GM21786 (cell line): ENCODE measurements around the gene CEACAM7.
"Not testable (repeated sequence)": the region's sequence is repeated elsewhere in the genome, so short reads cannot be mapped to it uniquely, and the experiment has no call there.

Experiments used
- ATAC-seq: cut with Tn5 transposase; IDR thresholded peaks from one replicate; pipeline ENCODE4 v1.9.1; 2021; ENCODE audit not compliant: unreplicated experiment

The CEACAM7 gene

GRCh38 chr19:41657157-41657556 is 30.9 kb downstream of the CEACAM7 start:
- ATAC-seq = no peak

- not testable (repeated sequence) for ATAC-seq
These were observed 31.3 kb downstream of the CEACAM7 start for GRCh38 chr19:41656756-41657155.

GRCh38 chr19:41652250-41652649 is 35.8 kb downstream of the CEACAM7 start:
- no peak for ATAC-seq

- ATAC-seq = no peak
These were observed 38.2 kb downstream of the CEACAM7 start for GRCh38 chr19:41649827-41650226.

- no peak for ATAC-seq
These were observed 41.4 kb downstream of the CEACAM7 start for GRCh38 chr19:41646589-41647204.

- ATAC-seq = no peak
These were observed 46.1 kb downstream of the CEACAM7 start for GRCh38 chr19:41641879-41642485.

GRCh38 chr19:41638641-41639081 is 49.4 kb downstream of the CEACAM7 start:
- ATAC-seq = no peak

- ATAC-seq = no peak
These were observed 50.6 kb downstream of the CEACAM7 start for GRCh38 chr19:41637484-41637883.

- ATAC-seq = no peak
These were observed 59.9 kb downstream of the CEACAM7 start for GRCh38 chr19:41627966-41628675.

GRCh38 chr19:41626877-41627276 is 61.2 kb downstream of the CEACAM7 start, which contains the start of gene CEACAM4:
TSS of gene CEACAM4 (minus strand) at chr19:41627074. CDS start at chr19:41626963, 111 bp downstream.
- no peak for ATAC-seq

- no peak for ATAC-seq
These were observed 61.8 kb downstream of the CEACAM7 start for GRCh38 chr19:41626278-41626677.

- ATAC-seq = no peak
These were observed 63.1 kb downstream of the CEACAM7 start for GRCh38 chr19:41624937-41625336.

- no peak for ATAC-seq
These were observed 63.6 kb downstream of the CEACAM7 start for GRCh38 chr19:41624515-41624914.

- no peak for ATAC-seq
These were observed 64.7 kb downstream of the CEACAM7 start for GRCh38 chr19:41623360-41623759.
